Tibial artery (tissue), 4 donors: Measurements from ENCODE around the gene SLC10A2.

Experiments
- DNase-seq, 2 donors: peaks; one replicate each; pipeline ENCODE4 v3.0.0-alpha.2; 2019
- H3K27ac ChIP-seq, 2 donors: fragments of 200-600 bp; sonication (generic) in 1 of 2; 1 replicate in 1 of 2; 2 replicates in 1 of 2; pipeline ENCODE4 v1.5.1; 2018 to 2019; ENCODE audit warnings: mild to moderate bottlenecking in 1 of 2
- H3K27me3 ChIP-seq, 2 donors: fragments of 200-600 bp; sonication (generic) in 1 of 2; one replicate each; pipeline versions ENCODE4 v1.5.1 to v1.6.0; 2016 to 2019
- H3K36me3 ChIP-seq, 3 donors: fragments of 200-600 bp; sonication (generic) in 2 of 3; one replicate each; pipeline ENCODE4 v1.5.1; 2016 to 2019; ENCODE audit warnings: mild to moderate bottlenecking in 2 of 3
- H3K4me1 ChIP-seq, 4 donors: fragments of 200-600 bp; sonication (generic) in 2 of 4; 1 replicate in 3 of 4; 2 replicates in 1 of 4; pipeline ENCODE4 v1.5.1; 2016 to 2019
- H3K4me3 ChIP-seq, 2 donors: fragments of 200-600 bp; sonication (generic) in 1 of 2; 1 replicate in 1 of 2; 2 replicates in 1 of 2; pipeline ENCODE4 v1.5.1; 2018 to 2019; ENCODE audit warnings: mild to moderate bottlenecking in 2 of 2
- H3K9me3 ChIP-seq, 3 donors: fragments of 200-600 bp; sonication (generic) in 1 of 3; one replicate each; pipeline ENCODE4 v1.5.1; 2016 to 2019
- CTCF ChIP-seq, 2 experiments: fragments of 200-600 bp in 1 of 2; fragments of 450-650 bp in 1 of 2; IDR thresholded peaks; one replicate each; pipeline ENCODE4 v1.5.1; 2017 to 2019; ENCODE audit warnings: antibody characterized with exemption in 2 of 2, mild to moderate bottlenecking in 1 of 2, moderate library complexity in 1 of 2
- intact Hi-C: fragments of 100-400 bp; cut with DNase I; formaldehyde crosslinking; loops from one replicate; pipeline ENCODE4 v1.15.0; 2023; ENCODE audit warnings: low total_unique reads

SLC10A2 gene

GRCh38 chr13:103002279-103002678, 63.9 kb downstream of the SLC10A2 start:
- Histone ChIP-seq H3K36me3 (no peaks in the 10 kb centered on the region), H3K9me3 (no peaks in the 10 kb centered on the region), H3K4me1 (no peaks in the 10 kb centered on the region), H3K27me3 (no peaks in the 10 kb centered on the region), H3K27ac (no peak overlapping the region), H3K4me3 (no peak overlapping the region)
- intact Hi-C loops = no loop called here
- no peak for TF ChIP-seq CTCF (IDR thresholded peaks at IDR 0.05)
- DNase-seq = no peak

DNA sequence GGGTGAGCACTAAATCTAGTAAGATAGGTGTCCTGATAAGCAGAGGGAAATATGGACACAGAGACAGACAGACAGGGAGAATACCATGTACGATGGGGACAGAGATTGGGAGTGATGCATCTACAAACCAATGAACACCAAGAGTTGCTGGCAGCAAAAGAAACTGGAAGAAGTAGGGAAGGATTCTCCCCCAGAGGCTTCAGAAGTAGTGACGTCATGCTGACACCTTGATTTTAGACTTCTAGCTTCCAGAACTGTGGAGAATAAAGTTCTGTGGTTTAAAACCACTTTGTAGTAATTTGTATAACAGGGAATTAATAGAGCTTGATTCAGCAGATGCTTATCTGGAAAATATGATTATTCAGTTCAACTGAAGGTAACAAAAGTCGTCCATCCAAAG, 66.1 kb downstream of the SLC10A2 start:
- TF ChIP-seq CTCF (IDR thresholded peaks at IDR 0.05) = no peak
- Histone ChIP-seq H3K4me1 (no peaks in the 10 kb centered on the region), H3K27ac (no peak overlapping the region), H3K4me3 (no peak overlapping the region), H3K36me3 (no peaks in the 10 kb centered on the region), H3K27me3 (no peaks in the 10 kb centered on the region), H3K9me3 (peaks cover 0 to 4% (median 0%) of the 10 kb centered on the region in 3 donors)
- intact Hi-C loops = no loop called here
- no peak for DNase-seq

DNA sequence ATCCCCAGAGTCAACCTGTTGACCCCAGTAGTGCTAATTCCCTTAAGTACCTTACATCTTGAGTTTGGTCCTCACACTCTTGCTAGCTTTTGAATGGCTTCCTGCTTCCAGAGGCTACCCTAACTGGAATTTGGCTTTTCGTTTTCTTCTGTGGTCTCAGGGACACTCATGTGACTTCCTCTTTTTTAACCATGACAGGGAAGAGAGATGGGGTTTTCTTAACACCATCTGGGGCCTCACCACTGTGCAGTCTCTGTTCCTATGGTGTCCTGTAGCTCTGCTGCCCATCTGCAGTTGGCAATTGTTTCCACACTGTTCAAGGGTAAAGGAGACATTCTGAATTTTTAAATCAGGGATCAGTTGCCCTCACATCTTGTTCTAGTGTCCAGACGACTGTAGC, 66.7 kb downstream of the SLC10A2 start:
- Histone ChIP-seq H3K27me3 (no peaks in the 10 kb centered on the region), H3K9me3 (peaks cover 0 to 6% (median 0%) of the 10 kb centered on the region in 3 donors), H3K4me3 (no peak overlapping the region), H3K4me1 (no peaks in the 10 kb centered on the region), H3K27ac (no peak overlapping the region), H3K36me3 (no peaks in the 10 kb centered on the region)
- no peak for DNase-seq
- no peak for TF ChIP-seq CTCF (IDR thresholded peaks at IDR 0.05)
- intact Hi-C loops = no loop called here
